Endothelial cell of umbilical vein (primary cell): ENCODE data around the gene RAB3GAP1. TPM values are rescaled to one million over a fixed set of nuclear protein-coding genes. Genes with fewer than 3 reads are reported as not detected.

ENCODE experiments used
- BruUV-seq: library from RNA; stranded (reverse); fragments of 400-500 nt; replicated peaks from 2 replicates; lab custom pipeline; 2021; lab: Mats Ljungman, UMichigan
- CTCF ChIA-PET: fragments of 300-600, 350-600 bp; sonication (Branson Sonifier 250); formaldehyde crosslinking; loops from one replicate; lab custom pipeline; 2021; ENCODE audit warnings: antibody characterized with exemption, inconsistent platforms; lab: Charles Lee
- POLR2A ChIA-PET: fragments of 300-600, 350-600 bp; sonication (Branson Sonifier 250); formaldehyde crosslinking; loops from one replicate; lab custom pipeline; 2021; ENCODE audit warnings: antibody characterized with exemption, inconsistent platforms; lab: Charles Lee
- DNase-seq: peaks from one replicate; pipeline ENCODE4 v3.0.0-alpha.2; 2011; ENCODE audit warnings: low read depth, low spot score
- FAIRE-seq: peaks from 2 replicates; lab custom pipeline; 2011; peaks lifted over from hg19 to GRCh38; lab: Jason Lieb, UNC
- H2AFZ ChIP-seq: 2 replicates; pipeline ENCODE4 v1.6.0; 2012; ENCODE audit warnings: low read depth, low read length, control low read depth, inconsistent platforms
- H3K27ac ChIP-seq: 2 replicates; pipeline ENCODE4 v1.5.1; 2011; ENCODE audit warnings: low read depth, mild to moderate bottlenecking, control low read depth, low read length, moderate library complexity; ENCODE audit not compliant: insufficient read depth
- H3K27me3 ChIP-seq, 2 experiments: 2 replicates each; pipeline versions ENCODE4 v1.6.0 to v1.6.1; 2011; ENCODE audit warnings: low read length in 2 of 2, mixed read lengths in 1 of 2; ENCODE audit not compliant: control insufficient read depth in 2 of 2, insufficient read depth in 2 of 2
- H3K36me3 ChIP-seq, 2 experiments: 2 replicates in 1 of 2; 3 replicates in 1 of 2; pipeline ENCODE4 v1.5.1; 2011; ENCODE audit warnings: low read length in 2 of 2, mild to moderate bottlenecking in 1 of 2, moderate library complexity in 1 of 2; ENCODE audit not compliant: control insufficient read depth in 2 of 2, insufficient read depth in 2 of 2; ENCODE audit errors: extremely low read depth in 1 of 2
- H3K4me1 ChIP-seq: 3 replicates; pipeline ENCODE4 v1.5.1; 2011; ENCODE audit warnings: mild to moderate bottlenecking, low read length; ENCODE audit not compliant: control insufficient read depth, insufficient read depth; ENCODE audit errors: extremely low read depth
- H3K4me2 ChIP-seq: 2 replicates; pipeline ENCODE4 v1.6.1; 2011; ENCODE audit warnings: low read length, control low read depth, mixed read lengths; ENCODE audit not compliant: insufficient read depth
- H3K4me3 ChIP-seq, 3 experiments: fragments of 200-600 bp in 1 of 3; sonication (generic), shearing (Covaris generic) in 1 of 3; replicated peaks in 1 of 3; 2 replicates each; pipeline ENCODE4 v1.5.1; 2011 to 2016; ENCODE audit warnings: control low read depth in 3 of 3, low read length in 3 of 3, mild to moderate bottlenecking in 2 of 3, inconsistent platforms in 1 of 3, low read depth in 1 of 3, moderate library complexity in 1 of 3; ENCODE audit not compliant: insufficient read depth in 1 of 3
- H3K79me2 ChIP-seq: 2 replicates; pipeline ENCODE4 v1.6.0; 2012; ENCODE audit warnings: low read length, inconsistent platforms; ENCODE audit not compliant: control insufficient read depth, insufficient read depth
- H3K9ac ChIP-seq: replicated peaks from 2 replicates; pipeline ENCODE3; 2011; ENCODE audit warnings: low read length, control low read depth; ENCODE audit not compliant: insufficient read depth; ENCODE audit errors: extremely low read depth
- H3K9me1 ChIP-seq: replicated peaks from 3 replicates; pipeline ENCODE4 v1.6.0; 2011; ENCODE audit warnings: mild to moderate bottlenecking, low read length; ENCODE audit not compliant: control insufficient read depth, insufficient read depth; ENCODE audit errors: extremely low read depth
- H3K9me3 ChIP-seq: replicated peaks from 2 replicates; pipeline ENCODE4 v1.5.1; 2012; ENCODE audit warnings: low read length, inconsistent platforms; ENCODE audit not compliant: control insufficient read depth, insufficient read depth
- H4K20me1 ChIP-seq: replicated peaks from 2 replicates; pipeline ENCODE3; 2011; ENCODE audit warnings: mild to moderate bottlenecking, low read length; ENCODE audit not compliant: control insufficient read depth, insufficient read depth; ENCODE audit errors: extremely low read depth
- CTCF ChIP-seq, 2 donors: IDR thresholded peaks; 1 replicate in 1 of 2; 2 replicates in 1 of 2; pipeline ENCODE4 v1.5.1; 2011; ENCODE audit warnings: low read length in 2 of 2, mild to moderate bottlenecking in 2 of 2, moderate library complexity in 2 of 2, control low read depth in 1 of 2, inconsistent platforms in 1 of 2, low read depth in 1 of 2; ENCODE audit not compliant: insufficient read depth in 1 of 2; ENCODE audit errors: extremely low read depth in 1 of 2
- FOS ChIP-seq: IDR thresholded peaks from 2 replicates; pipeline ENCODE4 v1.6.1; 2011; ENCODE audit warnings: mild to moderate bottlenecking, low read length, moderate library complexity, borderline replicate concordance; ENCODE audit not compliant: insufficient read depth
- GATA2 ChIP-seq: IDR thresholded peaks from 2 replicates; pipeline ENCODE4 v1.7.0; 2011; ENCODE audit warnings: low read depth, mild to moderate bottlenecking, moderate library complexity, mixed read lengths, low read length; ENCODE audit not compliant: insufficient read length, insufficient read depth
- JUN ChIP-seq: IDR thresholded peaks from 2 replicates; pipeline ENCODE4 v1.6.1; 2011; ENCODE audit warnings: borderline replicate concordance, low read depth; ENCODE audit not compliant: insufficient read length, insufficient read depth
- MAX ChIP-seq: IDR thresholded peaks from 2 replicates; pipeline ENCODE4 v1.6.1; 2011; ENCODE audit not compliant: insufficient read depth, insufficient read length
- MYC ChIP-seq: IDR thresholded peaks from one replicate; pipeline ENCODE4 v1.6.1; 2011; ENCODE audit warnings: mild to moderate bottlenecking, low read depth, low read length
- POLR2A ChIP-seq: IDR thresholded peaks from 2 replicates; pipeline ENCODE4 v1.6.1; 2012; ENCODE audit warnings: low read depth, mild to moderate bottlenecking, control low read depth, low read length
- POLR2AphosphoS5 ChIP-seq: IDR thresholded peaks from 2 replicates; pipeline ENCODE4 v1.6.1; 2012; ENCODE audit warnings: low read depth, mild to moderate bottlenecking, control low read depth, low read length, moderate library complexity; ENCODE audit not compliant: insufficient read depth
- dilution Hi-C: fragments of 300-500 bp; cut with MboI; formaldehyde crosslinking; loops from one replicate; pipeline ENCODE4 v1.15.0; 2019; ENCODE audit warnings: low sequenced_read_pairs; ENCODE audit not compliant: extremely low pct_ligation_motif_present
- intact Hi-C: fragments of 100-400 bp; cut with micrococcal nuclease; formaldehyde crosslinking; loops from one replicate; pipeline ENCODE4 v1.10.0; 2022
- polyA plus RNA-seq, 4 experiments: library from polyadenylated mRNA; depleted of rRNA in 3 of 4; stranded (reverse) in 3 of 4; unstranded in 1 of 4; fragments of >200 nt; gene quantifications; 2 replicates each; pipeline versions ENCODE4 v1.2.1 to v1.2.3, GENCODE V29; 2011 to 2012; ENCODE audit warnings: missing spikeins in 1 of 4
- total RNA-seq: library from RNA; stranded (reverse); gene quantifications from 2 replicates; pipeline ENCODE4 v1.2.3, GENCODE V29; 2021

The RAB3GAP1 gene
- total and polyA plus RNA-seq, 2 donors (not counting 3 experiments of a cell fraction or from before 2014, with no cell fraction given): 14.9 to 39.5 TPM

GRCh38 chr2:135095591-135095990 is 43.5 kb downstream of the RAB3GAP1 start:
- no peak for TF ChIP-seq FOS
- TF ChIP-seq JUN: no peak
- no peak for TF ChIP-seq GATA2
- TF ChIP-seq MAX: no peak
- no peak for TF ChIP-seq POLR2A
- no peak for TF ChIP-seq CTCF (IDR thresholded peaks at IDR 0.05; ENCODE audit: extremely low read depth in 1 of 2, insufficient read depth in 1 of 2, low read depth in 1 of 2, low read length in 2 of 2)
- no peak for TF ChIP-seq MYC
- TF ChIP-seq POLR2AphosphoS5: no peak
- Histone ChIP-seq H3K9ac (no peak overlapping the region), H3K36me3 (peaks cover 2 to 13% of the 10 kb centered on the region in 2 experiments), H3K9me1 (no peaks in the 10 kb centered on the region), H3K27me3 (no peaks in the 10 kb centered on the region), H3K79me2 (no peaks in the 10 kb centered on the region), H2AFZ (no peak overlapping the region), H3K4me2 (no peak overlapping the region), H3K4me3 (no peak overlapping the region), H4K20me1 (no peaks in the 10 kb centered on the region), H3K9me3 (no peaks in the 10 kb centered on the region), H3K27ac (no peak overlapping the region), H3K4me1 (no peaks in the 10 kb centered on the region)
- dilution Hi-C loops: no loop called here
- no TSS peak for BruUV-seq
- ChIA-PET POLR2A (no interaction called here), CTCF (no interaction called here)
- DNase-seq (no peak), FAIRE-seq (no peak)
- intact Hi-C loops: no loop called here
